Subcutaneous adipose tissue (tissue), 4 donors: ENCODE data around the gene SH2D2A. TPM values are rescaled to one million over a fixed set of nuclear protein-coding genes. Genes with fewer than 3 reads are reported as not detected.

Experiments used
- total RNA-seq, 4 donors: library from RNA; depleted of rRNA; stranded (reverse); fragments of >200 nt; gene quantifications; one replicate each; pipeline ENCODE4 v1.1.0, GENCODE V29; 2016
- TF ChIP-seq, protein P1 (sequence below): fragments of 450-650 bp; IDR thresholded peaks from one replicate; pipeline ENCODE4 v1.5.1; 2016; ENCODE audit warnings: low read depth, mild to moderate bottlenecking, control low read depth, antibody characterized with exemption, moderate library complexity

The SH2D2A gene
- total RNA-seq, 4 donors from 2014 or later = 0.34 to 1.1 (median 0.71) TPM

DNA sequence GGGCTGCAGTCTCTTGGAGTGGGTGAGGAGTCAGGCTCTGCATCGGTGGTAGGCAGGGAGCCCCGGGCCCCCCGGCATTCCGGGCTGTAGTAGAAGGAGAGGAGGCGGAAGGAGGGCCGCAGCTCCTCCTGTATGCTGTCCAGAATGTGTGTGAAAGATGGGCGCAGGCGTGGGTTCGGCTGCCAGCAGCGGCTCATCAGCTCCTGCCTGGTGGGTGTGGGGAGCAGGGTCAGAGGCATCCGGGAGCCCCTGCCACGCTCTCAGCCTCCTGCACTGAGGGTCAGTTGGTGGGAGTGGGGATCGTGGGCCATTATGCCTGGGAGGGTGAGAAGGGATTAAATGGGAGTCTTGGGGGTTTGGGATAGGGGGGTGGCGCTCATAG, 24.2 kb upstream of the SH2D2A start:
- TF ChIP-seq, protein P1, sequence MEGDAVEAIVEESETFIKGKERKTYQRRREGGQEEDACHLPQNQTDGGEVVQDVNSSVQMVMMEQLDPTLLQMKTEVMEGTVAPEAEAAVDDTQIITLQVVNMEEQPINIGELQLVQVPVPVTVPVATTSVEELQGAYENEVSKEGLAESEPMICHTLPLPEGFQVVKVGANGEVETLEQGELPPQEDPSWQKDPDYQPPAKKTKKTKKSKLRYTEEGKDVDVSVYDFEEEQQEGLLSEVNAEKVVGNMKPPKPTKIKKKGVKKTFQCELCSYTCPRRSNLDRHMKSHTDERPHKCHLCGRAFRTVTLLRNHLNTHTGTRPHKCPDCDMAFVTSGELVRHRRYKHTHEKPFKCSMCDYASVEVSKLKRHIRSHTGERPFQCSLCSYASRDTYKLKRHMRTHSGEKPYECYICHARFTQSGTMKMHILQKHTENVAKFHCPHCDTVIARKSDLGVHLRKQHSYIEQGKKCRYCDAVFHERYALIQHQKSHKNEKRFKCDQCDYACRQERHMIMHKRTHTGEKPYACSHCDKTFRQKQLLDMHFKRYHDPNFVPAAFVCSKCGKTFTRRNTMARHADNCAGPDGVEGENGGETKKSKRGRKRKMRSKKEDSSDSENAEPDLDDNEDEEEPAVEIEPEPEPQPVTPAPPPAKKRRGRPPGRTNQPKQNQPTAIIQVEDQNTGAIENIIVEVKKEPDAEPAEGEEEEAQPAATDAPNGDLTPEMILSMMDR = no peak

GRCh38 chr1:156840186-156840897, 23.7 kb upstream of the SH2D2A start:
- TF ChIP-seq, protein P1 = no peak

GRCh38 chr1:156839426-156840109, 22.9 kb upstream of the SH2D2A start:
- TF ChIP-seq, protein P1 = no peak

DNA sequence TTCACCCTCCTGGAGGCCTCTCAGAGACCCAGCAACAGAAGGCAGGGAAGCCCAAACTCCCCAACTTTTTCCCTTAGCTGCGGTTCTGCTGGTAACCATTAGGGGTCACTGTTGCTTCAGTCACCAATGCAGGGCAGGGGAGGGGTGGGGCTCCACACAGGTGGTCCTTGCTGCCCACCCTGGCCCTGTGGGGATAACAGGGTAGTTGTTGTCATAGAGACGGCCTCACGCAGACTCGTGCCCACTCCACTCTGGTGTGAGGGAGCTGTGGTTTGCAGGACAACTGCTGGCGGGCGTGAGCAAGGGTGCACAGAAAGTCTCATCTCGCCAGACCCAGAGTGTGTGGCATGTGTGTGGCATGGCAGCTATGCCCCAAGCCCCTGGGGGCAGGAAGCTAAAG, 22.3 kb upstream of the SH2D2A start:
- TF ChIP-seq, protein P1 = no peak

- TF ChIP-seq, protein P1 = no peak
Observed at GRCh38 chr1:156836892-156837291, 20.2 kb upstream of the SH2D2A start.

- TF ChIP-seq, protein P1 = no peak
Observed at GRCh38 chr1:156836041-156836654, 19.5 kb upstream of the SH2D2A start.

- TF ChIP-seq, protein P1 = no peak
Observed at GRCh38 chr1:156834322-156834721, 17.7 kb upstream of the SH2D2A start.
